ENCODE measurements around the gene USF3. TPM values are rescaled to one million over a fixed set of nuclear protein-coding genes. Genes with fewer than 3 reads are reported as not detected.

The USF3 gene
- total RNA-seq, 1 experiment from 2014 or later, result 10.9 TPM

- Mint-ChIP-seq H3K36me3 (ENCODE audit: insufficient read depth, unreplicated experiment) (peaks cover 30% of the 10 kb centered on the region), H3K27ac (ENCODE audit: unreplicated experiment) (no peak overlapping the region), H3K9me3 (ENCODE audit: unreplicated experiment) (no peaks in the 10 kb centered on the region), H3K4me3 (ENCODE audit: unreplicated experiment) (no peak overlapping the region), H3K27me3 (ENCODE audit: insufficient read depth, unreplicated experiment) (no peaks in the 10 kb centered on the region), H3K4me1 (ENCODE audit: low read depth, unreplicated experiment) (peaks cover 5% of the 10 kb centered on the region)
- Histone ChIP-seq H3K27me3 (replicated peaks; ENCODE audit: control insufficient read depth, insufficient read depth, low read length) (no peaks in the 10 kb centered on the region), H3K4me1 (peaks cover 7% of the 10 kb centered on the region), H3K9me3 (no peaks in the 10 kb centered on the region), H3K4me3 (ENCODE audit: low read depth, low read length) (no peak overlapping the region), H3K36me3 (ENCODE audit: control insufficient read depth, insufficient read depth, low read length) (no peaks in the 10 kb centered on the region)
- intact Hi-C loops (cut with micrococcal nuclease; ENCODE audit: unreplicated experiment), result no loop called here
- BruUV-seq (replicated peaks), result no TSS peak
- TF ChIP-seq CTCF (IDR thresholded peaks at IDR 0.05; ENCODE audit: insufficient read depth in 1 of 2, low read depth in 1 of 2, low read length in 1 of 2, severe bottlenecking in 1 of 2, unreplicated experiment in 1 of 2), result no peak
- DNase-seq, result no peak
- POLR2A ChIA-PET, result no interaction called here
- CTCF ChIA-PET, result no interaction called here
Measured at GRCh38 chr3:113717308-113717707, 20.9 kb upstream of the USF3 start.

GRCh38 chr3:113714702-113715101 is 18.3 kb upstream of the USF3 start:
- Mint-ChIP-seq H3K9me3 (ENCODE audit: unreplicated experiment) (no peaks in the 10 kb centered on the region), H3K27ac (ENCODE audit: unreplicated experiment) (no peak overlapping the region), H3K36me3 (ENCODE audit: insufficient read depth, unreplicated experiment) (peaks cover 12% of the 10 kb centered on the region), H3K27me3 (ENCODE audit: insufficient read depth, unreplicated experiment) (no peaks in the 10 kb centered on the region), H3K4me3 (ENCODE audit: unreplicated experiment) (no peak overlapping the region), H3K4me1 (ENCODE audit: low read depth, unreplicated experiment) (peaks cover 6% of the 10 kb centered on the region)
- Histone ChIP-seq H3K36me3 (ENCODE audit: control insufficient read depth, insufficient read depth, low read length) (no peaks in the 10 kb centered on the region), H3K9me3 (no peaks in the 10 kb centered on the region), H3K4me1 (peaks cover 7% of the 10 kb centered on the region), H3K27me3 (replicated peaks; ENCODE audit: control insufficient read depth, insufficient read depth, low read length) (no peaks in the 10 kb centered on the region), H3K4me3 (ENCODE audit: low read depth, low read length) (no peak overlapping the region)
- intact Hi-C loops (cut with micrococcal nuclease; ENCODE audit: unreplicated experiment), result no loop called here
- no peak for TF ChIP-seq CTCF (IDR thresholded peaks at IDR 0.05; ENCODE audit: insufficient read depth in 1 of 2, low read depth in 1 of 2, low read length in 1 of 2, severe bottlenecking in 1 of 2, unreplicated experiment in 1 of 2)
- ChIA-PET CTCF (no interaction called here), POLR2A (no interaction called here)
- no peak for DNase-seq
- no TSS peak for BruUV-seq (replicated peaks)

- intact Hi-C loops (cut with micrococcal nuclease; ENCODE audit: unreplicated experiment), result no loop called here
- ChIA-PET CTCF (interaction anchor here (0.5 kb wide), 1 partner anchor 9 kb away, joined by 4 read pairs; no protein-coding TSS in a partner anchor), POLR2A (interaction anchor here (1.6 kb wide), 1 partner anchor 35 kb away, joined by 3 read pairs; the partner anchor contains the start of gene ATP6V1A)
- DNase-seq, result no peak
- H3K27ac Mint-ChIP-seq (ENCODE audit: unreplicated experiment), result no peak overlapping the region
- H3K9me3 Mint-ChIP-seq (ENCODE audit: unreplicated experiment), result no peaks in the 10 kb centered on the region
- H3K36me3 Mint-ChIP-seq (ENCODE audit: insufficient read depth, unreplicated experiment), result peaks cover 5% of the 10 kb centered on the region
- no peaks in the 10 kb centered on the region for H3K27me3 ChIP-seq (replicated peaks; ENCODE audit: control insufficient read depth, insufficient read depth, low read length)
- peaks cover 7% of the 10 kb centered on the region for H3K4me1 ChIP-seq
- H3K4me1 Mint-ChIP-seq (ENCODE audit: low read depth, unreplicated experiment), result peaks cover 6% of the 10 kb centered on the region
- H3K4me3 Mint-ChIP-seq (ENCODE audit: unreplicated experiment), result no peak overlapping the region
- TF ChIP-seq CTCF (IDR thresholded peaks at IDR 0.05; ENCODE audit: insufficient read depth in 1 of 2, low read depth in 1 of 2, low read length in 1 of 2, severe bottlenecking in 1 of 2, unreplicated experiment in 1 of 2), result no peak
- H3K9me3 ChIP-seq, result 0 out of 2 replicates have a peak, but pooled peaks cover 3% of the 10 kb centered on the region
- H3K36me3 ChIP-seq (ENCODE audit: control insufficient read depth, insufficient read depth, low read length), result no peaks in the 10 kb centered on the region
- H3K27me3 Mint-ChIP-seq (ENCODE audit: insufficient read depth, unreplicated experiment), result no peaks in the 10 kb centered on the region
- no TSS peak for BruUV-seq (replicated peaks)
- H3K4me3 ChIP-seq (ENCODE audit: low read depth, low read length), result no peak overlapping the region
Measured at GRCh38 chr3:113712129-113712528, 15.7 kb upstream of the USF3 start.
